HepG2 (cell line): ENCODE data around the gene RUSF1. TPM values are rescaled to one million over a fixed set of nuclear protein-coding genes. Genes with fewer than 3 reads are reported as not detected.
A peak's percentile ranks its signal among the peaks of the same experiment; 100 is the strongest.

Experiments used
- CREM ChIP-seq, 2 experiments: sonication (generic) in 1 of 2; formaldehyde crosslinking in 1 of 2; IDR thresholded peaks; 2 replicates each; pipeline versions ENCODE4 v1.4.0 to v1.6.1; 2016 to 2020; ENCODE audit warnings: antibody characterized with exemption in 1 of 2, mild to moderate bottlenecking in 1 of 2, missing genetic modification reagents in 1 of 2
- HMGXB4 ChIP-seq, 2 experiments: sonication (generic) in 1 of 2; formaldehyde crosslinking in 1 of 2; IDR thresholded peaks; 2 replicates each; pipeline versions ENCODE4 v1.4.0 to v1.6.1; 2018 to 2020; ENCODE audit warnings: missing genetic modification reagents in 2 of 2, borderline replicate concordance in 1 of 2, low read depth in 1 of 2, mild to moderate bottlenecking in 1 of 2, missing biosample characterization in 1 of 2
- MEIS2 ChIP-seq: sonication (generic); formaldehyde crosslinking; IDR thresholded peaks from 2 replicates; pipeline ENCODE4 v1.9.0; 2021; ENCODE audit warnings: mild to moderate bottlenecking, missing genetic modification reagents
- PLRG1 ChIP-seq: fragments of 450-650 bp; conservative IDR thresholded peaks from 2 replicates; pipeline ENCODE4 v1.6.1; 2016
- PRDM15 ChIP-seq: sonication (generic); formaldehyde crosslinking; IDR thresholded peaks from 2 replicates; pipeline ENCODE4 v1.4.0; 2020; ENCODE audit warnings: missing genetic modification reagents
- RFX3 ChIP-seq: IDR thresholded peaks from 2 replicates; pipeline ENCODE4 v1.6.1; 2016; ENCODE audit warnings: missing biosample characterization, missing genetic modification reagents
- THAP7 ChIP-seq: sonication (generic); formaldehyde crosslinking; IDR thresholded peaks from 2 replicates; pipeline ENCODE4 v1.8.1; 2023; ENCODE audit warnings: mild to moderate bottlenecking, missing genetic modification reagents
- U2AF1 ChIP-seq: fragments of 200-400 bp; formaldehyde crosslinking; optimal IDR thresholded peaks from 2 replicates; pipeline ENCODE3; 2017; ENCODE audit warnings: mild to moderate bottlenecking, low read depth, low read length
- ZFP1 ChIP-seq: IDR thresholded peaks from 2 replicates; pipeline ENCODE4 v1.6.1; 2016
- ZNF672 ChIP-seq: sonication (generic); formaldehyde crosslinking; IDR thresholded peaks from 2 replicates; pipeline ENCODE4 v1.8.1; 2022; ENCODE audit warnings: missing genetic modification reagents
- ZNF747 ChIP-seq: sonication (generic); formaldehyde crosslinking; IDR thresholded peaks from 2 replicates; pipeline ENCODE4 v1.8.1; 2023; ENCODE audit warnings: missing genetic modification reagents, mild to moderate bottlenecking, borderline replicate concordance
- polyA plus RNA-seq, 8 experiments: library from polyadenylated mRNA; depleted of rRNA in 3 of 8; stranded (reverse) in 7 of 8; unstranded in 1 of 8; fragments of >200 nt; fragmentation: Illumina TruSeq in 4 of 8; extraction: Trizol in 4 of 8; gene quantifications; 2 replicates each; pipeline versions ENCODE4 v1.2.1 to v1.2.3, GENCODE V29; 2011 to 2016; ENCODE audit warnings: low read depth in 4 of 8, missing spikeins in 1 of 8, mixed read lengths in 1 of 8; ENCODE audit not compliant: insufficient read depth in 1 of 8
- total RNA-seq, 5 experiments: library from RNA; depleted of rRNA; stranded (reverse); fragments of >200 nt; fragmentation: Illumina TruSeq; extraction: Trizol; gene quantifications; 2 replicates each; pipeline ENCODE4 v1.2.3, GENCODE V29; 2016; ENCODE audit warnings: low read depth in 1 of 5
- TF ChIP-seq, protein P1 (sequence below): sonication (generic); formaldehyde crosslinking; IDR thresholded peaks from 2 replicates; pipeline ENCODE4; 2020; ENCODE audit warnings: missing genetic modification reagents, mild to moderate bottlenecking, borderline replicate concordance
- TF ChIP-seq, protein P2 (sequence below): sonication (generic); formaldehyde crosslinking; IDR thresholded peaks from 2 replicates; pipeline ENCODE4 v1.4.0; 2020; ENCODE audit warnings: missing genetic modification reagents, borderline replicate concordance
- TF ChIP-seq, protein P3 (sequence below): sonication (generic); formaldehyde crosslinking; conservative IDR thresholded peaks from 2 replicates; pipeline ENCODE4 v1.4.0; 2020; ENCODE audit warnings: missing genetic modification reagents

The RUSF1 gene
- total and polyA plus RNA-seq, 2 of the 13 experiments (the other 11 are each of a cell fraction or from before 2014, with no cell fraction given): 40.8 to 50.2 TPM

- peak; percentile 98 for TF ChIP-seq CREM (IDR thresholded peaks at IDR 0.05)
- TF ChIP-seq CREM (CRISPR knock-in tag; IDR thresholded peaks at IDR 0.05): peak; percentile 73; the same call in 1 of the 2 replicates
- peak; percentile 71 for TF ChIP-seq MEIS2 (CRISPR knock-in tag)
- TF ChIP-seq HMGXB4 (CRISPR knock-in tag; IDR thresholded peaks at IDR 0.05; ENCODE audit: borderline replicate concordance in 1 of 2, low read depth in 1 of 2): peak; percentile 90 to 98
- TF ChIP-seq, protein P1, sequence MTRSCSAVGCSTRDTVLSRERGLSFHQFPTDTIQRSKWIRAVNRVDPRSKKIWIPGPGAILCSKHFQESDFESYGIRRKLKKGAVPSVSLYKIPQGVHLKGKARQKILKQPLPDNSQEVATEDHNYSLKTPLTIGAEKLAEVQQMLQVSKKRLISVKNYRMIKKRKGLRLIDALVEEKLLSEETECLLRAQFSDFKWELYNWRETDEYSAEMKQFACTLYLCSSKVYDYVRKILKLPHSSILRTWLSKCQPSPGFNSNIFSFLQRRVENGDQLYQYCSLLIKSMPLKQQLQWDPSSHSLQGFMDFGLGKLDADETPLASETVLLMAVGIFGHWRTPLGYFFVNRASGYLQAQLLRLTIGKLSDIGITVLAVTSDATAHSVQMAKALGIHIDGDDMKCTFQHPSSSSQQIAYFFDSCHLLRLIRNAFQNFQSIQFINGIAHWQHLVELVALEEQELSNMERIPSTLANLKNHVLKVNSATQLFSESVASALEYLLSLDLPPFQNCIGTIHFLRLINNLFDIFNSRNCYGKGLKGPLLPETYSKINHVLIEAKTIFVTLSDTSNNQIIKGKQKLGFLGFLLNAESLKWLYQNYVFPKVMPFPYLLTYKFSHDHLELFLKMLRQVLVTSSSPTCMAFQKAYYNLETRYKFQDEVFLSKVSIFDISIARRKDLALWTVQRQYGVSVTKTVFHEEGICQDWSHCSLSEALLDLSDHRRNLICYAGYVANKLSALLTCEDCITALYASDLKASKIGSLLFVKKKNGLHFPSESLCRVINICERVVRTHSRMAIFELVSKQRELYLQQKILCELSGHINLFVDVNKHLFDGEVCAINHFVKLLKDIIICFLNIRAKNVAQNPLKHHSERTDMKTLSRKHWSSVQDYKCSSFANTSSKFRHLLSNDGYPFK (CRISPR knock-in tag): peak; percentile 90
- peak; percentile 25; the same call in 1 of the 2 replicates for TF ChIP-seq RFX3
- no peak for TF ChIP-seq PLRG1
- TF ChIP-seq ZNF672 (CRISPR knock-in tag): no peak
- TF ChIP-seq THAP7 (CRISPR knock-in tag): peak; percentile 96
- TF ChIP-seq, protein P2, sequence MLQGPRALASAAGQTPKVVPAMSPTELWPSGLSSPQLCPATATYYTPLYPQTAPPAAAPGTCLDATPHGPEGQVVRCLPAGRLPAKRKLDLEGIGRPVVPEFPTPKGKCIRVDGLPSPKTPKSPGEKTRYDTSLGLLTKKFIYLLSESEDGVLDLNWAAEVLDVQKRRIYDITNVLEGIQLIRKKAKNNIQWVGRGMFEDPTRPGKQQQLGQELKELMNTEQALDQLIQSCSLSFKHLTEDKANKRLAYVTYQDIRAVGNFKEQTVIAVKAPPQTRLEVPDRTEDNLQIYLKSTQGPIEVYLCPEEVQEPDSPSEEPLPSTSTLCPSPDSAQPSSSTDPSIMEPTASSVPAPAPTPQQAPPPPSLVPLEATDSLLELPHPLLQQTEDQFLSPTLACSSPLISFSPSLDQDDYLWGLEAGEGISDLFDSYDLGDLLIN: peak; percentile 97
- peak; percentile 88 for TF ChIP-seq U2AF1
- no peak; the same call in 1 of the 2 replicates for TF ChIP-seq ZFP1 (CRISPR knock-in tag)
- TF ChIP-seq, protein P3, sequence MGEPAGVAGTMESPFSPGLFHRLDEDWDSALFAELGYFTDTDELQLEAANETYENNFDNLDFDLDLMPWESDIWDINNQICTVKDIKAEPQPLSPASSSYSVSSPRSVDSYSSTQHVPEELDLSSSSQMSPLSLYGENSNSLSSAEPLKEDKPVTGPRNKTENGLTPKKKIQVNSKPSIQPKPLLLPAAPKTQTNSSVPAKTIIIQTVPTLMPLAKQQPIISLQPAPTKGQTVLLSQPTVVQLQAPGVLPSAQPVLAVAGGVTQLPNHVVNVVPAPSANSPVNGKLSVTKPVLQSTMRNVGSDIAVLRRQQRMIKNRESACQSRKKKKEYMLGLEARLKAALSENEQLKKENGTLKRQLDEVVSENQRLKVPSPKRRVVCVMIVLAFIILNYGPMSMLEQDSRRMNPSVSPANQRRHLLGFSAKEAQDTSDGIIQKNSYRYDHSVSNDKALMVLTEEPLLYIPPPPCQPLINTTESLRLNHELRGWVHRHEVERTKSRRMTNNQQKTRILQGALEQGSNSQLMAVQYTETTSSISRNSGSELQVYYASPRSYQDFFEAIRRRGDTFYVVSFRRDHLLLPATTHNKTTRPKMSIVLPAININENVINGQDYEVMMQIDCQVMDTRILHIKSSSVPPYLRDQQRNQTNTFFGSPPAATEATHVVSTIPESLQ (CRISPR knock-in tag): no peak
- TF ChIP-seq PRDM15: peak; percentile 47
- TF ChIP-seq ZNF747 (CRISPR knock-in tag): peak; percentile 78
These were observed 49.1 kb downstream of the RUSF1 start, which contains the start of gene ARMC5 (continued) for GRCh38 chr16:31458844-31459686.
